Measurements from ENCODE around the gene LRBA. TPM values are rescaled to one million over a fixed set of nuclear protein-coding genes. Genes with fewer than 3 reads are reported as not detected.
A peak's percentile ranks its signal among the peaks of the same experiment; 100 is the strongest.

Gene LRBA
- total and polyA plus RNA-seq, 9 of the 15 experiments (the other 6 are each of a cell fraction or from before 2014, with no cell fraction given): 24.2 to 88.7 (median 59.7) TPM

- TF ChIP-seq ZBTB2 (IDR thresholded peaks at IDR 0.05) (0 out of 2 replicates have a peak, but pooled peaks have one; percentile 6), HDAC3 (IDR thresholded peaks at IDR 0.05; ENCODE audit: borderline replicate concordance, partially characterized antibody) (peak; percentile 24), TRIM25 (IDR thresholded peaks at IDR 0.05; ENCODE audit: borderline replicate concordance) (no peak), FOXA3 (CRISPR knock-in tag; conservative IDR thresholded peaks at IDR 0.05 in 1 of 2, IDR thresholded peaks at IDR 0.05 in 1 of 2) (0 out of 4 replicates have a peak, but pooled peaks of 1 of the 2 experiments have one; percentile 53), ZNF143 (CRISPR knock-in tag; IDR thresholded peaks at IDR 0.05) (no peak), TSHZ1 (CRISPR knock-in tag; IDR thresholded peaks at IDR 0.05) (no peak), FOXK1 (CRISPR knock-in tag; IDR thresholded peaks at IDR 0.05; ENCODE audit: borderline replicate concordance) (no peak), SPI1 (IDR thresholded peaks at IDR 0.05; ENCODE audit: borderline replicate concordance, low read depth, low read length) (no peak), BMI1 (IDR thresholded peaks at IDR 0.05; ENCODE audit: low read length) (no peak), KLF13 (tag; IDR thresholded peaks at IDR 0.05; ENCODE audit: borderline replicate concordance, low read depth) (no peak), PML (IDR thresholded peaks at IDR 0.05; ENCODE audit: low read length) (peak; percentile 41; the same call in 1 of the 2 replicates), ZFP36 (IDR thresholded peaks at IDR 0.05; ENCODE audit: low read depth, low read length, partially characterized antibody) (no peak), GATA2 (CRISPR knock-in tag; IDR thresholded peaks at IDR 0.05) (peak; percentile 47; the same call in 1 of the 2 replicates), ZNF609 (CRISPR knock-in tag; IDR thresholded peaks at IDR 0.05; ENCODE audit: borderline replicate concordance) (no peak), MTA2 (IDR thresholded peaks at IDR 0.05; ENCODE audit: low read depth) (0 out of 2 replicates have a peak, but pooled peaks have one; percentile 9)
Measured at GRCh38 chr4:150572704-150573504, 442.2 kb downstream of the LRBA start (continued).

All from K562 (cell line).